GM21576 (cell line): Measurements from ENCODE around the gene IGFBP6.

Experiments
- ATAC-seq: cut with Tn5 transposase; IDR thresholded peaks from one replicate; pipeline ENCODE4 v1.9.1; 2021; ENCODE audit warnings: mild to moderate bottlenecking, moderate library complexity; ENCODE audit not compliant: unreplicated experiment

Gene IGFBP6

GRCh38 chr12:53058674-53059433 is 38.6 kb upstream of the IGFBP6 start:
- no peak for ATAC-seq

- no peak for ATAC-seq
These were observed 37.9 kb upstream of the IGFBP6 start for GRCh38 chr12:53059434-53060063.

GRCh38 chr12:53060064-53060720 is 37.3 kb upstream of the IGFBP6 start:
- no peak for ATAC-seq

- no peak for ATAC-seq
These were observed 36.7 kb upstream of the IGFBP6 start for GRCh38 chr12:53060721-53061276.

GRCh38 chr12:53061404-53062010 is 36.0 kb upstream of the IGFBP6 start:
- no peak for ATAC-seq

GRCh38 chr12:53062011-53062961 is 35.2 kb upstream of the IGFBP6 start:
- ATAC-seq: no peak

GRCh38 chr12:53062977-53063707 is 34.3 kb upstream of the IGFBP6 start:
- ATAC-seq: no peak

GRCh38 chr12:53063708-53064612 is 33.5 kb upstream of the IGFBP6 start:
- ATAC-seq: no peak

- ATAC-seq: no peak
These were observed 32.6 kb upstream of the IGFBP6 start for GRCh38 chr12:53064613-53065436.

- ATAC-seq: no peak
These were observed 32.0 kb upstream of the IGFBP6 start for GRCh38 chr12:53065470-53065869.

- no peak for ATAC-seq
These were observed 31.2 kb upstream of the IGFBP6 start for GRCh38 chr12:53065975-53066931.

GRCh38 chr12:53067074-53067992 is 30.1 kb upstream of the IGFBP6 start:
- no peak for ATAC-seq

- no peak for ATAC-seq
These were observed 29.3 kb upstream of the IGFBP6 start for GRCh38 chr12:53067993-53068770.

GRCh38 chr12:53068811-53069585 is 28.5 kb upstream of the IGFBP6 start:
- ATAC-seq: no peak
